OCI-LY7 (cell line): ENCODE results near the gene KREMEN2. TPM values are rescaled to one million over a fixed set of nuclear protein-coding genes. Genes with fewer than 3 reads are reported as not detected.

Experiments used
- BruUV-seq: library from RNA; stranded (reverse); fragments of 400-500 nt; replicated peaks from 2 replicates; lab custom pipeline; 2021; lab: Mats Ljungman, UMichigan
- CTCF ChIA-PET: fragments of 300-600 bp; sonication (Branson Sonifier 250); formaldehyde crosslinking; loops from one replicate; lab custom pipeline; 2022; ENCODE audit warnings: antibody characterized with exemption; ENCODE audit not compliant: unreplicated experiment; lab: Charles Lee
- POLR2A ChIA-PET: fragments of 300-600 bp; sonication (Branson Sonifier 250); formaldehyde crosslinking; loops from one replicate; lab custom pipeline; 2022; ENCODE audit warnings: antibody characterized with exemption; lab: Charles Lee
- DNase-seq: peaks from one replicate; pipeline ENCODE4 v3.0.0-alpha.2; 2015; ENCODE audit warnings: low spot score
- H2AFZ ChIP-seq: fragments of 200-600 bp; sonication (generic), shearing (Covaris generic); 2 replicates; pipeline ENCODE4 v1.6.1; 2014; ENCODE audit warnings: mild to moderate bottlenecking, antibody characterized with exemption, low read length, moderate library complexity
- H3K27ac ChIP-seq: fragments of 200-600 bp; sonication (generic); 2 replicates; pipeline ENCODE4 v1.5.1; 2014; ENCODE audit warnings: mixed run types, low read depth, mild to moderate bottlenecking, moderate library complexity, low read length, inconsistent platforms; ENCODE audit not compliant: poor library complexity, severe bottlenecking
- H3K36me3 ChIP-seq: fragments of 200-600 bp; sonication (generic); 2 replicates; pipeline ENCODE4 v1.6.1; 2014; ENCODE audit warnings: mild to moderate bottlenecking, antibody characterized with exemption, low read length, moderate library complexity, mixed read lengths; ENCODE audit not compliant: insufficient read depth
- H3K4me1 ChIP-seq: fragments of 200-600 bp; sonication (generic); 2 replicates; pipeline ENCODE4 v1.5.1; 2014; ENCODE audit warnings: mild to moderate bottlenecking, low read length; ENCODE audit not compliant: insufficient read depth, poor library complexity, severe bottlenecking
- H3K4me2 ChIP-seq: fragments of 200-600 bp; sonication (generic); 2 replicates; pipeline ENCODE4 v1.6.1; 2014; ENCODE audit warnings: mild to moderate bottlenecking, low read length
- H3K4me3 ChIP-seq: fragments of 200-600 bp; sonication (generic); 2 replicates; pipeline ENCODE4 v1.5.1; 2014; ENCODE audit warnings: mild to moderate bottlenecking, low read depth, low read length; ENCODE audit not compliant: poor library complexity, severe bottlenecking
- H3K79me2 ChIP-seq: fragments of 200-600 bp; sonication (generic); 2 replicates; pipeline ENCODE4 v1.6.1; 2016; ENCODE audit warnings: low read depth, mild to moderate bottlenecking, low read length, moderate library complexity, mixed read lengths; ENCODE audit not compliant: insufficient read depth
- H3K9me2 ChIP-seq: fragments of 200-600 bp; sonication (generic); 2 replicates; pipeline ENCODE4 v1.6.1; 2016; ENCODE audit warnings: mild to moderate bottlenecking, low read length, mixed read lengths; ENCODE audit not compliant: insufficient read depth
- H3K9me3 ChIP-seq: fragments of 200-600 bp; sonication (generic); 2 replicates; pipeline ENCODE4 v1.6.1; 2014; ENCODE audit warnings: mild to moderate bottlenecking, mixed run types, low read length, mixed read lengths
- H4K20me1 ChIP-seq: fragments of 200-600 bp; sonication (generic); 2 replicates; pipeline ENCODE4 v1.6.1; 2014; ENCODE audit warnings: mild to moderate bottlenecking, antibody characterized with exemption, low read length, moderate library complexity, mixed read lengths; ENCODE audit not compliant: insufficient read depth
- EZH2phosphoT487 ChIP-seq: fragments of 200-600 bp; sonication (generic); IDR thresholded peaks from 2 replicates; pipeline ENCODE4 v1.6.1; 2018; ENCODE audit warnings: low read depth, borderline replicate concordance, mild to moderate bottlenecking, mixed run types, antibody characterized with exemption, low read length, moderate library complexity, mixed read lengths
- intact Hi-C: fragments of 100-400 bp; cut with micrococcal nuclease; formaldehyde crosslinking; loops from one replicate; pipeline ENCODE4 v1.10.0; 2022; ENCODE audit not compliant: unreplicated experiment
- total RNA-seq, 2 experiments: library from RNA; depleted of rRNA in 1 of 2; stranded (reverse); fragments of >200 nt in 1 of 2; shearing (Covaris generic) in 1 of 2; gene quantifications; 2 replicates each; pipeline ENCODE4 v1.2.3, GENCODE V29; 2014 to 2022
- TF ChIP-seq, protein P1 (sequence below): fragments of 200-600 bp; sonication (generic); conservative IDR thresholded peaks from 2 replicates; pipeline ENCODE4 v1.5.1; 2014; ENCODE audit warnings: mild to moderate bottlenecking, antibody characterized with exemption, low read length, moderate library complexity, mixed read lengths

Gene KREMEN2
- total RNA-seq, 2 experiments from 2014 or later: 0.09 TPM; not detected in 1

DNA sequence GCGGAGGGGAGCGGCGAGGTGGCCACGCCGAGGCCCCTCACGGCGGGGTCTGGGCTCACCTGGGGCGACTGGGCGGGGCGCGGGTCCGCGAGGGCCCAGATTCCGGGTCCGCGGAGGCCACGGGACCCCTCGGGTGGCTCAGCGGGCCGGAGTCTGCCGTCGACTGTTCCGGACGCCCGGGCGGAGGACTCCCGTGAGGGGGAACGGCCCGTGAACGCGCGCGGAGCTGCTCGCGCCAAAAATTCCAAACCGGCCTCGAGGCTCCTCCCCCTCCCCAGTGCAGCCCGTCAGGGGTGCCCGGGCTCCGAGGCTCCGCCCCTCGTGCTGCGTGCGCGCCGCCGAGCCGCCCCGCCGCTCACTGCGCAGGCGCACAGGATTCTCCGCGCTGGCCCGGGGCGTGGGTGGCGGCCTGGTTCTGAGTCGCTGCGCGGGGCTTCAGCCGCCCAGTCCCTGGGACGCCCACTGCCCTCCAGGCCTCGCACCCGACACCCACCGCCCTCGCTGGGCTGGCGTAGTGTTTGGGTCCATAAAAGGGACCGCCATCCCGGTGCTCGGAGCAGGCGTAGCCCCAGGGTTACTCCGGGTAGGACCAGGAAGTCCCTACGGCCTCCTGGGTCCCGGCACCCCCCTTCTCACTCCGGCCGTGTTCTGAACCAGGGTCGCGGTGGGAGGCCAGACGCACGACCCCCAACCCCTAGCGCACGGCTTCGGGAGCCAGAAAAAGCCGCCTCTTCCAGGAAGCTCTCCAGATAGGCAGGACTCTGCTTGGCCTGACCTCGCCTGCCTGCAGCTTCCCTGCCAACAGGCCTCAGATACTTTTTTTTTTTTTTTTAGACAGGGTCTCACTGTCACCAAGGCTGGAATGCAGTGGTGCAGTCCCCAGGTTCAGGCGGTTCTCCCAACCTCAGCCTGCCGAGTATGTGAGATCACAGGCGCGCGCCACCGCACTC, 16.4 kb downstream of the KREMEN2 start, which contains the start of gene PKMYT1:
Gene PKMYT1, minus strand, starts transcription at position 220 of the 950 bp plus-strand sequence. CDS start 789 bp downstream, outside the sequence.
- Histone ChIP-seq H3K9me2 (no peaks in the 10 kb centered on the region), H3K4me1 (peaks cover 48% of the 10 kb centered on the region), H3K27ac (peak within 1 kb of the TSS; percentile 67), H3K79me2 (peaks cover 27% of the 10 kb centered on the region; the same call in 1 of the 2 replicates), H3K9me3 (no peaks in the 10 kb centered on the region), H4K20me1 (no peaks in the 10 kb centered on the region), H3K4me3 (peak within 1 kb of the TSS; percentile 80), H3K4me2 (peak within 1 kb of the TSS; percentile 86), H2AFZ (peak within 1 kb of the TSS; percentile 10; the same call in 1 of the 2 replicates), H3K36me3 (peaks cover 40% of the 10 kb centered on the region)
- no peak for TF ChIP-seq EZH2phosphoT487
- TF ChIP-seq, protein P1, sequence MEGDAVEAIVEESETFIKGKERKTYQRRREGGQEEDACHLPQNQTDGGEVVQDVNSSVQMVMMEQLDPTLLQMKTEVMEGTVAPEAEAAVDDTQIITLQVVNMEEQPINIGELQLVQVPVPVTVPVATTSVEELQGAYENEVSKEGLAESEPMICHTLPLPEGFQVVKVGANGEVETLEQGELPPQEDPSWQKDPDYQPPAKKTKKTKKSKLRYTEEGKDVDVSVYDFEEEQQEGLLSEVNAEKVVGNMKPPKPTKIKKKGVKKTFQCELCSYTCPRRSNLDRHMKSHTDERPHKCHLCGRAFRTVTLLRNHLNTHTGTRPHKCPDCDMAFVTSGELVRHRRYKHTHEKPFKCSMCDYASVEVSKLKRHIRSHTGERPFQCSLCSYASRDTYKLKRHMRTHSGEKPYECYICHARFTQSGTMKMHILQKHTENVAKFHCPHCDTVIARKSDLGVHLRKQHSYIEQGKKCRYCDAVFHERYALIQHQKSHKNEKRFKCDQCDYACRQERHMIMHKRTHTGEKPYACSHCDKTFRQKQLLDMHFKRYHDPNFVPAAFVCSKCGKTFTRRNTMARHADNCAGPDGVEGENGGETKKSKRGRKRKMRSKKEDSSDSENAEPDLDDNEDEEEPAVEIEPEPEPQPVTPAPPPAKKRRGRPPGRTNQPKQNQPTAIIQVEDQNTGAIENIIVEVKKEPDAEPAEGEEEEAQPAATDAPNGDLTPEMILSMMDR: no peak
- intact Hi-C loops: loop anchor here (1.0 to 5.0 kb wide), 2 partner anchors 11 to 68 kb away; partner anchors contain the start of genes FLYWCH1 and PAQR4
- ChIA-PET CTCF (interaction anchor here (1.2 kb wide), 1 partner anchor 24 kb away, joined by 3 read pairs; no protein-coding TSS in a partner anchor), POLR2A (interaction anchor here (0.7 kb wide), 1 partner anchor 225 kb away, joined by 3 read pairs; no protein-coding TSS in a partner anchor)
- DNase-seq: peak; percentile 94
- TSS peak; percentile 95 for BruUV-seq

DNA sequence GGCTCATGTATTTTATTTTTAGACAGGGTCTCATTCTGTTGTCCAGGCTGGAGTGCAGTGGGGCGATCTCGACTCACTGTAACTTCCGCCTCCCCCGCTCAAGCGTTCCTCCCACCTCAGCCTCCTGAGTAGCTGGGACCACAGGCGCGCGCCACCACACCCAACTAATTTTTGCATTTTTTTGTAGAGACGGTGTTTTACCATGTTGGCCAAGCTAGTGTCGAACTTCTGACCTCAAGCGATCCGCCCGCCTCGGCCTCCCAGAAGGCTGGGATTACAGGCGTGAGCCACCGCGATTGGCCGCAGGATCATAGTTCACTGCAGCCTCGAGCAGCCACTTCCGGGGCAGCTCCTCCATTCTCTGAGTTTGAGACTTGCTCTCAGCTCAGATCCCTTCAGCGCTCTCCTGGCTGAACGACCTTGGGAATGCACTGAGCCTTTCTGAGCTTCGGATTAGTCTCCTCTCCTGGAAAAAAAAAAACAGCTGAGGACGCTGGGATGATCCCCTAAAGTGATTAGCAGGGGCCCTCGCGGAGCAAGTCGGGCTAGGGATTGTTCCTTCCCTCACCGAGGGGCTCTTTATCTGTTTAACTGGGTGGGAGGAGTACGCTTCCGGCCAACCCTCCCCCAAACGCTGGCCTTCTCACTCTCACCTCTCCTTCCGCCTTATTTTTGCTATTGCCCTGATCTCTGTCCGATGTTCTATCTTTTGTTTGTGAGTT, 17.3 kb downstream of the KREMEN2 start:
- peak overlapping the region; percentile 67 for H3K27ac ChIP-seq
- TF ChIP-seq, protein P1: no peak
- no peak for TF ChIP-seq EZH2phosphoT487
- H2AFZ ChIP-seq: no peak overlapping the region
- peak overlapping the region; percentile 86 for H3K4me2 ChIP-seq
- intact Hi-C loops: loop anchor here (5.0 kb wide), 1 partner anchor 69 kb away; the partner anchor contains the start of gene FLYWCH1
- no peaks in the 10 kb centered on the region for H3K9me3 ChIP-seq
- POLR2A ChIA-PET: interaction anchor here (0.7 kb wide), 1 partner anchor 224 kb away, joined by 3 read pairs; no protein-coding TSS in a partner anchor
- CTCF ChIA-PET: interaction anchor here (0.5 to 1.2 kb wide), 2 partner anchors 23 to 54 kb away, joined by 3 read pairs; no protein-coding TSS in a partner anchor
- H3K9me2 ChIP-seq: no peaks in the 10 kb centered on the region
- peaks cover 27% of the 10 kb centered on the region; the same call in 1 of the 2 replicates for H3K79me2 ChIP-seq
- H4K20me1 ChIP-seq: no peaks in the 10 kb centered on the region
- H3K4me3 ChIP-seq: peak overlapping the region; percentile 80
- peaks cover 48% of the 10 kb centered on the region for H3K4me1 ChIP-seq
- no TSS peak for BruUV-seq
- peaks cover 32% of the 10 kb centered on the region for H3K36me3 ChIP-seq
- DNase-seq: no peak
